Upper lobe of left lung (tissue), 4 donors: ENCODE results near the gene EXPH5.

ENCODE experiments used
- EP300 ChIP-seq, 4 donors: sonication (generic); formaldehyde crosslinking; IDR thresholded peaks; one replicate each; pipeline ENCODE4 v1.5.1; 2017; ENCODE audit warnings: antibody characterized with exemption in 4 of 4, control low read depth in 2 of 4
- TF ChIP-seq, protein P1 (sequence below), 6 experiments: fragments of 450-650 bp in 4 of 6; fragments of 200-600 bp in 2 of 6; sonication (generic) in 2 of 6; IDR thresholded peaks; one replicate each; pipeline ENCODE4 v1.5.1; 2016 to 2019; ENCODE audit warnings: antibody characterized with exemption in 6 of 6

DNA sequence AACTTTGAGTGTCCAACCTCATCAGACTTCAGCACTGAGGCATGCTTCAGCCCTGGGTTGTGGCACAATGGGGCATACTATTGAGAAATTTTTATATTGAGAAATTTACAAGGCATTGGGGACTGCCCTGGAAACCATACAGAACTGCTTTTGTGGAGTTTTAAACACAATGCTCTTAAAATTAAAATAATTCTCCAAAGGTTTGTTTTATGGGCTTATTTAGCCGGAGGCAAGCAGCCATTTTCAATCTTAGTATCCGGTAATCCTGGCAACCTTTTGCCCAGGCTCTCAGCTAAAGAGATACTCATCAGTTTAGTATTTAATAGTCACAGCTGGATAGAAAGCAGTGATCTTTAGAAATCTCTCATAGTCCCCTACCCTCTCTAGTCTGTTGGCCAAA lies 3.1 kb upstream of the EXPH5 start:
- TF ChIP-seq, protein P1, sequence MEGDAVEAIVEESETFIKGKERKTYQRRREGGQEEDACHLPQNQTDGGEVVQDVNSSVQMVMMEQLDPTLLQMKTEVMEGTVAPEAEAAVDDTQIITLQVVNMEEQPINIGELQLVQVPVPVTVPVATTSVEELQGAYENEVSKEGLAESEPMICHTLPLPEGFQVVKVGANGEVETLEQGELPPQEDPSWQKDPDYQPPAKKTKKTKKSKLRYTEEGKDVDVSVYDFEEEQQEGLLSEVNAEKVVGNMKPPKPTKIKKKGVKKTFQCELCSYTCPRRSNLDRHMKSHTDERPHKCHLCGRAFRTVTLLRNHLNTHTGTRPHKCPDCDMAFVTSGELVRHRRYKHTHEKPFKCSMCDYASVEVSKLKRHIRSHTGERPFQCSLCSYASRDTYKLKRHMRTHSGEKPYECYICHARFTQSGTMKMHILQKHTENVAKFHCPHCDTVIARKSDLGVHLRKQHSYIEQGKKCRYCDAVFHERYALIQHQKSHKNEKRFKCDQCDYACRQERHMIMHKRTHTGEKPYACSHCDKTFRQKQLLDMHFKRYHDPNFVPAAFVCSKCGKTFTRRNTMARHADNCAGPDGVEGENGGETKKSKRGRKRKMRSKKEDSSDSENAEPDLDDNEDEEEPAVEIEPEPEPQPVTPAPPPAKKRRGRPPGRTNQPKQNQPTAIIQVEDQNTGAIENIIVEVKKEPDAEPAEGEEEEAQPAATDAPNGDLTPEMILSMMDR (IDR thresholded peaks at IDR 0.05): no peak
- no peak for TF ChIP-seq EP300 (IDR thresholded peaks at IDR 0.05)
